MV-4-11 (cell line): ENCODE data around the gene HOXA6.

Experiments
- DNase-seq: peaks from one replicate; lab custom pipeline; 2025; lab: John Stamatoyannopoulos, UW

HOXA6 gene

DNA sequence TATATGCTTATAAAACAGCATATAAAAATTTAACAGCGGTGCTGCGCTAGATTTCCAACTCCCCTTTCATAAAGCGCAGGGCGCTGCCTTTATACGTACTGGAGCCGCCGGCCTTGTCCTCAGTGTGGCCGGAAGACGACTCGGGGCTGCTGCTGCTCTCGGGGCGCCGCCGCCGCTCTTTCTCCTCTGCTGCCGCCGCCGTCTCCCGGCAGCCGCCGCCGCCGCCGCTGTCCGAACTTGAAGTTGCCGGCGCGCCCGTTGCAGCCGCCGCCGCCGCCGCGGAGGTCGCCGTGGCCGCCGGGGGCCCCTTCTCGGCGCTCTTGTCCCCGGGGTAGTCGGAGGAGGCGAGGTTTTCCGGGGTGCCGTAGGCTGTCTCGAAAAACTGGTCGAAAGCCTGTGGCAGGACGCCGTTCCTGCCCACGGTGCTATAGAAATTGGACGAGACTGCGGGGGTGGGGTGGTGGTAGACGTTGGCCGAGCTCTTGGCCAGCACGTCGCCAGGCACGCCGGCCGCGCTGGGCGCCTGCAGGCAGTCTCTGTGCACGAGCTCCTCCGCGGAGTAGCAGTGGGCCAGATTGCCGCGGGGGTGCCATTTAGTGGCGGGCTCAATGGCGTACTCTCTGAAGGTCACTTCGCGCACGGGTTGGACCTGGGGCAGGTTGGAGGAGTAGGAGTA is 36.9 kb upstream of the HOXA6 start:
- DNase-seq, result no peak

GRCh38 chr7:27183682-27184336 is 36.2 kb upstream of the HOXA6 start:
- DNase-seq, result no peak

- no peak for DNase-seq
Observed at GRCh38 chr7:27182861-27183681, 35.5 kb upstream of the HOXA6 start.

GRCh38 chr7:27182285-27182841 is 34.8 kb upstream of the HOXA6 start:
- no peak for DNase-seq

DNA sequence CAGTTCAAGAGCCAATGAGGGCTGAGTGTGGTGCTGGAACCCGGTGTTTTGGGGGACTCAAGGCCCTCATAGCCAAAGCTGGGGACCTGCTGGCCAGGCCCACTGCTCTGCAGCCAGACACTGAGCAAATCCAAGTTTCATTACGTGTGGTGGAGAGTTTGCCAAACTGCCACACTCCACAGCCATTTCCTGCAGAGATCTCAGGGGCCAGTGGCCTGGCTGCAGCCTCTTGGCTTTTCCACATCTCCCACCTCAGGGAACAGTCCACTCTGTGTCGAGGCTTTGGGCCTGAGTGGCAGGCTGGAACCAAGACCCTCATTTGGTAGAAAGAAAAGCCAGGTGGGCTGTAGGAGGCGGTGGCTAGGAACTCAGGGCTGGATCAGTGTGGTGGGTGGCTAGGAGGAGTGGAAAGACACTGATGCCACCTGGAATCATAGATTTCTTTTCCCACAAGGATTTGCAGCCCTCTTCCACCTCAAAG is 34.3 kb upstream of the HOXA6 start:
- DNase-seq, result no peak

DNA sequence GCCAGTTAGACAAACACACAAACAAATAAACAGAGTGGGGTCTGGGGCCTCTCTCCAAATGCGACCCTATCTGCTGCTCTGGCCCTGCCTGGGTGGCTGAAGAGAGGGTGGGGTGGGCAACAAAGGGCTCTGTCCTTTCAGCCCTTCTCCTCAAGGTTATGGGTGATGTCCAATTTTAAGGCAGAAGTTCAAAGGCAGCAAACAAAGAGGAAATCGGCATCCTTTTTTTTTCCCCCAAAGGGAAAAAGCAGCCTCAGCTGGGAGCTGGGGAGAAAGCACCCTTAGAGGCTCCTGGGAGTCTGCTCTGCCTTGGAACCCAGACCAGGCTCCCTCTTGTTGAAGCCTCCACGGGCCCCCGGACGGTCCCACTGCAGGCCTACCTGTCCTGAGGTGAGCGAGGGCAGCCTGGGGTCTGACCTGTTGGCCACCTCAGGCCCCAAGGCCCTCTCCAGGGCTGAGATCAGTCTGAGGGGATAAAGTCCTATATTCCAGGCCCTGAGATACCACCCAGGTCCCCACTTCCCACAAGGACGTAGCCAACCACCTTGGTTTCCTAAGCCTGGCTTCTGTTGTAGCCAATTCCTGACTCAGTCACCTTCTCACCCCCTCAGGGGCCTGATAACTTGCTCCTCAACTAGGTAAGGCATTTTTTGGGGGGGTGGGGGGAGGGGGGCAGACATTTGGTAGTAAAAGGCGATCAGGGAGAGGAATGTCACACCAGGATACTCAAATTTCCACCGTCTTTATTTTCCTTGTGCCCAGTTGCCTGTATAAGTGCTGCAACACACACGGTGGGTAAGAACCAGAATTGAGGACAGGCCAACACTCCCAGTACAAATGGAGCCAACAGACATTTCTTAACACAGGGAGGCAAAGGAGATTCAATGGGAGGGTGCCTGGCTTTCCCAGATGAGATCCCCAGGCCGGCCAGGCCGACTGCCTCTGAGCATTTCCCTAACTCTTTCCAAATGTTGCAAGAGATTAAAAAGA is 33.2 kb upstream of the HOXA6 start:
- no peak for DNase-seq

GRCh38 chr7:27179503-27180430 is 32.2 kb upstream of the HOXA6 start:
- peak; percentile 41 for DNase-seq

DNA sequence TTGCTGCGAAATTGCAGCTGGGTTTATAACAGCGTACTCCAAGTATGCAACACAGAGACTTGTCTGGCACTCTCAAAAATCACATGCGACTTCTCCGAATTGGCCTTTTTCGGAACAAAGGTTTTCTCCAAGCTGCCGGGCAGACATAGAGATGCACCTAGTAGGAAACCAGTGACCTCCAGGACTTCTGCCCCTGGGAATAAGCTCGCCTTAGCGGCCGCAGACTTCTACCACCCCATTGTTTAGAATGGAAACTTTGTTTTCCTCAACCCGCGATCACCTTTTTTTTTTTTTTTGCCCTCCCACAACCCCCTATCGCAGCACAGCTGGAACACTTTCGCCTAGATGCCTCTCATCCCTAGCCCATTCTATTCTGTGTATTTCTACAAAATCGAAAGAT is 31.5 kb upstream of the HOXA6 start:
- no peak for DNase-seq

- DNase-seq, result no peak
Observed at GRCh38 chr7:27178366-27178765, 30.8 kb upstream of the HOXA6 start.

DNA sequence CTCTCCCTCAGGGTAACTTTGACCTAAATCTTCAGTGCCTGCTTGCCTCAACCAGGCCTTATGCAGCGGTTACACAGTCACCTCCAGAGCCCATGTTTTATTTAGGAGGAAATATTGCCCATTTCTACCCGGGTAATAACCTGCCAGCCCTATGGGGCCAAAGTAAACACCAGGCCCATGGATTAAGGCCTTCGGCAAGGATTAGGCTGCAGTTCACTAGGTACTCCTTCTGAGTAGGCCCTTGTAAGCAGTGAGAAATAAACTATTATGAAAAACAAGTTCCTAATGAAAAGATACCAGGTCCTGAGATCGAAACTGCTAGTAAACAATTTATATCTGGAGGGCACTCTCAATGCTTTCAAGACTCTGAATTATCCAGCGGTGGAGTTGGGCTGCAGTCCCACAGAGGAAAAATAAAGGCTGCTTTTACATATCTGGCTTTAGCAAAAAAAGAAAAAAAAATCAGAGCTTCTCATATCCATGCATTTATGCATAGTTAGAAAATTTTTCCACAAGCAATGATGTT is 30.3 kb upstream of the HOXA6 start:
- no peak for DNase-seq

GRCh38 chr7:27176962-27177794 is 29.6 kb upstream of the HOXA6 start:
- DNase-seq, result no peak

- DNase-seq, result no peak
Observed at GRCh38 chr7:27176524-27176845, 28.9 kb upstream of the HOXA6 start.

- no peak for DNase-seq
Observed at GRCh38 chr7:27175626-27176523, 28.3 kb upstream of the HOXA6 start.

- DNase-seq, result no peak
Observed at GRCh38 chr7:27174874-27175625, 27.5 kb upstream of the HOXA6 start.

- peak; percentile 39 for DNase-seq
Observed at GRCh38 chr7:27173956-27174873, 26.6 kb upstream of the HOXA6 start, which contains the start of gene HOXA10. TSS of gene HOXA10 (minus strand) at chr7:27174320. CDS start at chr7:27174306, 14 bp downstream.

- DNase-seq, result peak; percentile 20
Observed at GRCh38 chr7:27173511-27173955, 26.0 kb upstream of the HOXA6 start.
